Measurements from ENCODE around the gene COG4.

The COG4 gene

DNA sequence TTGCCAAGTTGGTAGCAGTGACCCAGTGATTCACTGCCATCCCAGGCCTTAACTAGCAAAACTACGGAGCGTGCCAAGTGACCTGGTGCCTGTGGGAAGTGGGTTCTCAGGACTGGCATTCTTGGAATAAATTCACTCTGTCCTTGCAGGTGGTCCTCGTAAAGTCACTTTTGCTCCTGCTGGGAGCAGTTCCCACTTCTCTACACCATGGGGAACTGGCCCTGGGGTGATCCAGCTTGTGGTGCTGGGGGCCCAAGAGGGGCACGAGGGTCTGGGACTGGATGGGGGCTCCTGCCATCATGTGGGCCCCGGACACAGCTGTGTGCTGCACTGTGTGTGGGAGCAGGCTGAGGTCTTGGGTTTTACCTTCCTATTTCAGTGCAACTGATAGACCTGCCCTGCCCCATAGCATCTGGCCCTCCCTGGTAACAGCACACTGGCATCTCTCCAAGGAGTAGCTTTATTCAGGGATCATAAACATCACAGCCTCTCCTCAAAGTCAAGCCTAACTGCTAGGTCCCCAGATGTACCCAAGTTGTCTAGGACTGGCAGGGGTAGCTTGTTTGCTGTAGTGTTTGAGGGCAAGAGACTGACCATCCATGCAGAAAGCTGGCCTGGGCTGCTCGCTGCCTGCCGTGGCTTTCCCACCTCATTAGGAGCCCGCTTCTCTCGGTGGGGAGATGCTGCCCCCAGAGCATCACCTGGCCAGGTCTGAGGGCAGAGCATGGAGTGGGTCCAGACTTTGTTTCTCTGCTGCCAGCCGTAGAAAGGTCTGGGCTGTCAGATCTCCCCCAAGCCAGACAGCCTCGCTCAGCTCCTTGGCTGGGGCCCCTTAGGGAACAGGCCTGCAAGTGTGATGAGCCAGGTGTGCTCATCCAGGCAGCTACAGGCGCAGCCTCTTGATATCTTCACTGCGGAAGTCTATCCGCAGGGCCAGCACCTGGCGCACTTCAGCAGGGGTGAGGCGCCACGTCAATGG, 42.9 kb downstream of the COG4 start:
- DNase-seq = no peak

DNA sequence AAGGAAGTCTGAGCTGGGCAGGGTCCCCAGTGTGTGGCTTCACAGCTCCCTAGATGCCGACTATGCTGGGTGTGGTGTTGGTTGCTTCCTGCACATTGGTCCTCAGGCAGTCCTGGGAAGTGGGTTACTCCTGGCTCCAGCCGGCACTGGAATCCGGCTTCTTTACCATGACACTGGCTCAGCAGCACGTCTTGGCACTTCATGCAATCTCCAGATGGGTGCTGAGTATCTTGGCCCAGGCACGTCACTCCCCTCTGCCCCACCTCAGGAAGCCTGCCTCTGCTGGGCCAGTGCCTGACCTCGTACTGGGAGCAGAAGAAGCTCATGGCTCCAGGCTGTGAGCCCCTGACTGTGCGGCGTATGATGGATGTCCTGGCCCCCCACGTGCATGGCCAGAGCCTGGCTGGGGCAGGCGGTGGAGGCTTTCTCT, 44.4 kb downstream of the COG4 start:
- no peak for DNase-seq

DNA sequence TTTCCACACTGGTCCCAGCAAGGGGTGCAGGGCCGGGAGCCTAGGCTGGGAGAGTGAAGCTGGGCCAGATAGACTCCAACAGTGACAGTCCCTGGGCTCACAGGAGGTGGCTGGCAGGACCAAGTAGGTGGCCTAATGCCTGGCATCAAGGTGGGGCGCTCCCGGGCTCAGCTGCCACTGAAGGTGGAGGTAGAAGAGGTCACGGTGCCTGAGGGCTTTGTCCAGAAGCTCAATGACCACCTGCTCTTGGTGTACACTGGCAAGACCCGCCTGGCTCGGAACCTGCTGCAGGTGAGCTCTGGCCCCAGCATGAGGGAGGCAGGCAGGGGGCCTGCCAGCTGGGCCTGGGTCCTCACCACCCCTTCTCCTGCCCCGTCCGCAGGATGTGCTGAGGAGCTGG, 45.2 kb downstream of the COG4 start:
- no peak for DNase-seq

DNA sequence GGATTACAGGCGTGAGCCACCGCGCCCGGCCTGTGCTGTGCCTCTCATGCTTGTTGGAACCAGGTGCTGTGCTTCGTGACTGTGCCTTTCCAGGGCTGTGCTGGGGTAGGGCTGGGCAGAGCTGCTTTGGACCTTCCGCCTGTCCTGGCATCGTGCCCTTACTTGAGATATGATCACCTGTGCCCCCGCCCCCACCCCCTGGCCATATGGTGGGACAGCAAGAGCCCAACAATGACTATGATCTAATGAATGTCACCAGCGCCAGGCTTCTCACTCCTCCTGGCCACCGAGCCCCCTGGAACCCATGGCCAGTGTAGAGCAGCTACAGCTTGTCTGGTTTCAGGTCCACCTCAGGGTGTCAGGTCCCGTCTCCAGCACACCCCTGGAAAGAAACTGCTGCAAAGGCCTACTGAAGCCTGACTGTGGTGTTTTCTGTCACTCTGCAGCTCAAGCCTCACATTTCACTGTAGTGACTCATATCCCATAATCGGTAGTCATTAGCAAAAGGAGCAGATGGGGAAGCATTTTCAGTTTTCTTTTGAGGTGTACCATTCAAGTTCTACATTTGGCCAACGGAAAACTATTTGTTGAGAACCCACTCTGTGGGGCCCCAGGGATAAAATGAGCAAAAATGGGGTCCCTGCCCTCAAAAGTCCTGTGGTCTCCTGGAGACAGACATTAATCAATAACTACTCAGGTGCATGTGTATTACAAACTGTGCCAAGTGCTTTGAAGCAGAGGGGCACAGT, 46.9 kb downstream of the COG4 start:
- DNase-seq = peak in 5 of 58 donors; percentile 7 to 16 (median 9)

DNA sequence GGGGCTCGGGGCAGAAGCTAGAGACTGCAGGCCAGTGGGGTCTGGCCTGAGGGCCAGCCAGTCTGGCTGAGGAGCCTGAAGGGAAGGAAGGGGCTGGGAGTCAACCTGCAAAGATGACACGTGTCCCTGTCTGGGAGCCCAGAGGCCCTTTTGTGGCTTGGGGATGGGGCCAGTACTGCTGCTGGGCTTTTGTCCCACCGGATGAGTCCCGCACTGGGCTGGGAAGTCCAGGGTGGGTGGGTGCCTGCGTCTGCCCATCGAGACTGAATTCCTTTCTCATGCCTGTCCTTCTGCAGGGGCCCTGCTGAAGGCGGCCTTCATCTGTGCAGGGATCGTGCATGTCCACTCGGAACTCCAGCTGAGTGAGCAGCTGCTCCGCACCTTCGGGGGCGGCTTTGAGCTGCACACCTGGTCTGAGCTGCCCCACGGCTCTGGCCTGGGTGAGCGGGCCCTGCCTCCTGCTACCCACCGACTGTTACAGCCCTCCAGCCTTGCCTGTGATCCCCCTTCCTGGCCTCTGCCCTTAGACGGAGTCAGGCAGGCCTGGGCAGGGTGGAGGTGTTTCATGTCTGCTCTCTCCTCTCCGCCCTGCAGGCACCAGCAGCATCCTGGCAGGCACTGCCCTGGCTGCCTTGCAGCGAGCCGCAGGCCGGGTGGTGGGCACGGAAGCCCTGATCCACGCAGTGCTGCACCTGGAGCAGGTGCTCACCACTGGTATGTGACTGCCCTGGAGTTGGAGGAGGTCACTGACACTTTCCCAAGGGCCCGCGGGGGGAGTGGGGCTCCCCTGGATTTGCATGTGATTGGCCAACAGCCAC, 48.1 kb downstream of the COG4 start:
- no peak for DNase-seq

DNA sequence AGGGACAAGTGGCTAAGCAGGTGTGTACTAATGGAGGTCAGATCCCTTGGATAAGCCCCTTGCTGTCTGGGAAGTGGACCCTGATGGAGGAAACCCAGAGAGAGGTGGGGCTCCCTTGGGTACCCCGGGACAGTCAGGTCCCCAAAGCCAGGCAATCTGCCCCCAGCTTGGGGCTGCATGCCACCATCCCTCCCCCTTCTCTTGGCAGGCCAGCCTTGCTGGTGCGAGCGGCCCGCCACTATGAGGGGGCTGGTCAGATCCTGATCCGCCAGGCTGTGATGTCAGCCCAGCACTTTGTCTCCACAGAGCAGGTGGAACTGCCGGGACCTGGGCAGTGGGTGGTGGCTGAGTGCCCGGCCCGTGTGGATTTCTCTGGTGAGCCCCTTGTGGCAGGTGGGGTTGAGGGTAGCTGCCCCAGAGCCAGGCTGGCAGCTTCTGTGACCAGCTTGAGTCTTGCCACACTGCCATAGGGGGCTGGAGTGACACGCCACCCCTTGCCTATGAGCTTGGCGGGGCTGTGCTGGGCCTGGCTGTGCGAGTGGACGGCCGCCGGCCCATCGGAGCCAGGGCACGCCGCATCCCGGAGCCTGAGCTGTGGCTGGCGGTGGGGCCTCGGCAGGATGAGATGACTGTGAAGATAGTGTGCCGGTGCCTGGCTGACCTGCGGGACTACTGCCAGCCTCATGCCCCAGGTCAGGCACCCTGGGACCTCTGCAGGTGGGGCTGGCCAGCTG, 48.9 kb downstream of the COG4 start:
- no peak for DNase-seq

DNA sequence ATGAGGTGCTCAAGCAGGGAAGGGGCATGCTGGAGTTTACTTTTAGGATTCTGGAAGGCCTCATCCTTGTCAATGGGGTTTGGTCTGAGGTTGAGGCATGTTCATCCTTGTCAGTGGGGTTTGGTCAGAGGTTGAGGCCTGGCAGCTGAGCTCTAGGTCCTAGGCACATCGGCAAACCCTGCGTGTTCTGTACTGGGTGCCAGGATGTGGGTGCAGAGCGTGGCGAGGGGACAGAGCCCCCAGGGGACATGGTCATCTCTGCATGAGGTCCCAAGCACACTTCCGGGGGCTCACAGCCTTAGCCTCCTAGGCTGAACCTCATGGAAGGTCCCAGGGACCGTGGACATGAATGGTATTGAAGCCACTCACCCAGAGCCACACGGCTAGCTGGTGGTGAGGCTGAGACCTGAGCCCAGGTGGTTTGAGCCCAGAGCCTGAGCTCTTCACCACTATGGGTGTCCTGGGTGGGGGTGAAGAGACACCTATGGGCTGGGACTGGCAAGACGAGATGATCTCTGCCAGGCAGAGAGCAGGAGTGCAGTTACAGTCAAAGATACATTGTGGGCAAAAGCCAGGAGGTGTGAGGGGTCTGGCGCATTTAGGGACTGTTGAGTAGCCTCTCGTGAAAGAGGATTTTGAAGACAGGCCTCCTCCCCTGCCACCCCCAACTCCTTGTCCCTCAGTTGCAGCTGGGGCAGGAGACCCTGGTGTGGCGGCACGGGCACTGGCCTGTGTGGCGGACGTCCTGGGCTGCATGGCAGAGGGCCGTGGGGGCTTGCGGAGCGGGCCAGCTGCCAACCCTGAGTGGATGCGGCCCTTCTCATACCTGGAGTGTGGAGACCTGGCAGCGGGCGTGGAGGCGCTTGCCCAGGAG, 49.7 kb downstream of the COG4 start:
- no peak for DNase-seq

DNA sequence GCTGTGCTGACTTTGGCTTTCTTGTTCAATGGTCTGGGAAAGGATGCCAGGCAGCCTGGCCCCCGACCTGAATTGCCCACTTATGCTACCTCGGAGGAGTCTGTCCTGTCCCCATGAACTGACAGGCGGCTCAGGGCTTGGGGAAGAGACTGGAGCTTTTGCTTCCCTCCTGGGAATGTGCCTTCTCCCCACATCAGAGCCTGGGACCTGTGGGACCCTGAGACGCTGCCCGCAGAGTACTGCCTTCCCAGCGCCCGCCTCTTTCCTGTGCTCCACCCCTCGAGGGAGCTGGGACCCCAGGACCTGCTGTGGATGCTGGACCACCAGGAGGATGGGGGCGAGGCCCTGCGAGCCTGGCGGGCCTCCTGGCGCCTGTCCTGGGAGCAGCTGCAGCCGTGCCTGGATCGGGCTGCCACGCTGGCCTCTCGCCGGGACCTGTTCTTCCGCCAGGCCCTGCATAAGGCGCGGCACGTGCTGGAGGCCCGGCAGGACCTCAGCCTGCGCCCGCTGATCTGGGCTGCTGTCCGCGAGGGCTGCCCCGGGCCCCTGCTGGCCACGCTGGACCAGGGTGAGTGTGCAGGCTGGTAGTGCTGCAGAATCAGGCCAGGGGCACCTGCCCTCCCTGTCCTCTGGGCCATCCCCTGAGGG, 50.4 kb downstream of the COG4 start:
- no peak for DNase-seq

DNA sequence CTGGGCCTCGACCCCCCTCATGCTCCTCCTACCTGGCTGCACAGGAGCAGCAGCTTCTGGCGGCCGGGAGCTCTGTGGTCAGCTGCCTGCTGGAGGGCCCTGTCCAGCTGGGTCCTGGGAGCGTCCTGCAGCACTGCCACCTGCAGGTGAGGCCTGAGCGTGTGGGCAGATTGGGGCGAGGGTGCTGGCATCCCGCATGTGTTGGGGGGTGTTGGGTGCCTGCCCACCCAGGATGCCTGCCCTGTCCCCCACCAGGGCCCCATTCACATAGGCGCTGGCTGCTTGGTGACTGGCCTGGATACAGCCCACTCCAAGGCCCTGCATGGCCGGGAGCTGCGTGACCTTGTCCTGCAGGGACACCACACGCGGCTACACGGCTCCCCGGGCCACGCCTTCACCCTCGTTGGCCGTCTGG, 52.4 kb downstream of the COG4 start:
- DNase-seq = peak in 14 of 58 donors; percentile 5 to 44 (median 12)

DNA sequence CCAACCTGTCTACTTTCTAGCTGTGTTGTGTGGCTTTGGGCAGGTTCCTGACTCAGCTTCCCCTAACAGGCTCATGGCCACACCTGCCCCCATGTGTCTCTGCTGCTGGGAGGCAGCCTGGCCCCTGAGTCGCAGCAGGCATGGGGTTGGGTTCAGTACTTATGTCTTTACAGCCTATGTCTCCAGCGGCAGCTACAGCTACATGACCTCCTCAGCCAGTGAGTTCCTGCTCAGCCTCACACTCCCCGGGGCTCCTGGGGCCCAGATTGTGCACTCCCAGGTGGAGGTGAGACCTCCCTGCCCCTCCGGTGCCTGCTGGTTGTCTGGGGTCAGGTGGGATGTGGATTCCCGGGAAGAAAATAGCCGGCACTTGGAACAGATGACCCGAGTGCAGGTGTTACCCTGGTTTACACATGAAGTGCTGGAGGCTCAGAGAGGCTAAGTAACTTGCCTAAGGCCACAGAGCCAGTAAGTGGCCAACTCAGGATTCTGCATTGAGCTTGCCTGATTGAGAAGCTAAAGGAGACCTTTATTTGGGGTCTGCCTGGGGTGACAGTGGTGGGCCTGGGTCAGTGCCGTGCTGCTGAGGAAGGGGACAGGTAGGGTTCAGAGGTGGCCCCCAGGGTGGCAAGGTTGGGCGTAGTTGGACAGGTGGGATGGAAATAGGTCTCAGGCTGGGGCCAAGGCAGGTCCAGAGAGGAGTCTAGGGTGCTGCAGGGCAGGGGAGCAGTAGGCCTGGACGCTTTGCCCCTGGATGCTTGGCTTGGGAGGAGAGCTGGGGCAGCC, 53.0 kb downstream of the COG4 start:
- no peak for DNase-seq

DNA sequence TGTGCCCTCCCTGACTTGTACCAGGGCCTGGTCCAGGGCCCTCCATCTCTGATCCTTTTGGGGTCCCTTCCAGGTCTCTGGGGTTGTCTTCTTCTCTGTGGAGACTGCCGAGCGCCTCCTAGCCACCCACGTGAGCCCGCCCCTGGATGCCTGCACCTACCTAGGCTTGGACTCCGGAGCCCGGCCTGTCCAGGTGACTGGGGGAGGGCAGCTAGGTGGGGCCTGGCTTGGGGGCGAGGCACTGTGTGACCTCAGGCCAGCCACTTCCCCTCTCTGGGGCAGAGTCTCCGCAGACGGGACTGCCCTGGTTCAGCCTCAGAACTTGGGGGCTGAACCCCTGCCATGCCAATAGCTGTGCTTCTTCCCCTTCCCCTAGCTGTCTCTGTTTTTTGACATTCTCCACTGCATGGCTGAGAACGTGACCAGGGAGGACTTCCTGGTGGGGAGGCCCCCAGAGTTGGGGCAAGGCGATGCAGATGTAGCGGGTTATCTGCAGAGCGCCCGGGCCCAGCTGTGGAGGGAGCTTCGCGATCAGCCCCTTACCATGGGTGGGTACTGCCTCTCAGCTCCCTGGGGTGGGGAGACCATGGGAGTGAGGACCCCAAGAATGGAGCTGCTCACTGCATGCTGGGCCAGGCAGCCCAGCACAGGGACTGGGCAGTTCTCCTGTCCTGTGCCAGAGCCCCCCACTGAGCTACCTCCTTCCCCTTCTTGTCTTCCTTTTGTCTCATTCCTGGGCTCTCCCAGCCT, 54.4 kb downstream of the COG4 start:
- no peak for DNase-seq

DNA sequence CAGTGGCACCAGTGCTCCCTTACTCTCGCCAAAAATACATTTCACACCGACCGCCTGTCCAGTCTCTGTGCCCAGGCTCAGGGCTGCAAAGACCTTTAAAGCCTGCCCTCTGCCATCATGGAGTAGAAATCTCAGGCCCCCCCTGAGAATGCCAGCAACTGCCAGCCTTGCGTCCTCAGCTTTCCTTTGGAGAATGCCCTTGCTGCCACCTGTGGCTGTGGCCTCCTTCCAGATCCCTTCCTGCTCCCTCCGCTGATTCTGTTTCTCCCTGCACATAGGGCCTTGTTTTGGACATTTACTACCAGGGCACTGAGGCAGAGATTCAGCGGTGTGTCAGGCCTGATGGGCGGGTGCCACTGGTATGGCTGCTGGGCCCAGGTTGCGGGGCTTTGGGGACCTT, 55.7 kb downstream of the COG4 start:
- no peak for DNase-seq

DNA sequence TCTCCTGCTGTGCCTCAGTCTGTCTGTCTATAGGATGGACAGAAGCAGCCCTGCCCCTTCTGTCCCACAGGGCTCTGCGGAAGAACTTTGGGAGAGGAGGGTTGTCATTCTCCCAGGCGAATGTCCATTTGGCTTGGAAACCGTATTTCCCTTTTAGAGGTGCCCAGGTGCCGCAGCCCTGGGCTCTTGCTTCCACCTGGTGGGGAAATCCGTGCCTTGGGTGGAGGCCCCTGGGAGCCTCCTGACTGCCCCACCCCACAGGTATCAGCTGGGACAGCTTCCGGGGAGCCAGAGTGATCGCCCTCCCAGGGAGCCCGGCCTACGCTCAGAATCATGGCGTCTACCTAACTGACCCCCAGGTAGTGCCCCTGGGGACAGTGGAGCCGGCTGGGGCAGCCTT, 56.2 kb downstream of the COG4 start:
- no peak for DNase-seq

DNA sequence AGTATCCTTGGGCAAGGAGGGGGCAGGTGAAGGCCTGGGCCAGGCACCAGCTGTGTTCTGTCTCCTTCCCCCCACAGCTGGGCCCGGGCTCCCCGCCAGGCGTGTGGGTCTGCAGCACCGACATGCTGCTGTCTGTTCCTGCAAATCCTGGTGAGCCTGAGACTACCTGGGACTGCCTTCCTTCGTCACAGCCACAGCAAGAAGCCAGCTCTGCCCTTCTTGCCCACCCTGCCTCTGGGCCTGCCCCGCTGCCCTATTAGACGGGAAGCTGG, 56.6 kb downstream of the COG4 start:
- DNase-seq = no peak

DNA sequence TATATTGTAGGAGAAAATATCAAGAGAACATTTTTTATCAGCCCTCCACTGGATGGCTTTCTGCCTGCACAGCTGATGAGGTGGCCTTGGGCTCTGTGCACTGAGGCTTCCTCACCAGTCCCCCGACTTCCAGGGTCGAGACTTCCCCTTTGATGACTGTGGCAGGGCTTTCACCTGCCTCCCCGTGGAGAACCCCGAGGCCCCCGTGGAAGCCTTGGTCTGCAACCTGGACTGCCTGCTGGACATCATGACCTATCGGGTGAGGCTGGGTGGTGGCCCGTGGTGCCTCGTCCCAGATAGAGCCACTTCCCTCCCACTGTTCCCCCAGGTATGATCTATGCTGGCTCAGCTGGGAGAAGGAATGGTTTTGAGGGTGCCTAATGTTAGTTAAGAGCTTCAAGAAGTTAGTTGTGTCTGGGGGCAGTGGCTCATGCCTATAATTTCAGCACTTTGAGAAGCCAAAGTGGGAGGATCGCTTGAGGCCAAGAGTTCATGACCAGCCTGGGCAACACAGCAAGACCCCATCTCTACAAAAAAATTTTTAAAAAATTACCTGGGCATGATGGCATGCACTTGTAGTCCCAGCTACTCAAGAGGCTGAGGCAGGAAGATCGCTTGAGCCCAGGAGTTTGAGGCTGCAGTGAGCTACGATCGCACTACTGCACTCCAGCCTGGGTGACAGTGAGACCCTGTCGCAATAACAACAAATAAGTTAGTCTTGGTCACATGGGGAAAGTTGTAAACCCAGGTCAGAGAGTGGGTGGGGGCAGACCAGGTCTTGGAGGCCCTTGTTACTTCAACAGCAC, 57.2 kb downstream of the COG4 start:
- no peak for DNase-seq

DNA sequence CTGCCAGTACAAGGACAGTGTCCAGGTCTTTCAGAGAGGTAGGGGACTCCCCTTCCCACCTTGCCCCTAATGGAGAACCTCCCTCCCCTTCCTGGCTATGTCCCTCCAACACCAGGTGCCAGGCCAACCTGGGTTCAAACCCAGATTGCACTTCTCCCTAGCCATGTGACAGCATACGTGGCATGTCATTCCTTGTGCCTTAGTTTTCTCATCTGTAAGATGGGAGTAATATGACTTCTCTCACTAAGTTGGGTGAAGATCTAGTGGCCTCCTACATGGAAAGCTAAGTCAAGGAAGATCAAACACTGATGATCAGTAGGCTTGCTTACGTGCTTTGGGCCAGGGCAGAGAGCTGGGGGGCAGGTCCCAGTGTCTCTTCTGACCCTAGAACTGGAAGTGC, 60.1 kb downstream of the COG4 start:
- no peak for DNase-seq

DNA sequence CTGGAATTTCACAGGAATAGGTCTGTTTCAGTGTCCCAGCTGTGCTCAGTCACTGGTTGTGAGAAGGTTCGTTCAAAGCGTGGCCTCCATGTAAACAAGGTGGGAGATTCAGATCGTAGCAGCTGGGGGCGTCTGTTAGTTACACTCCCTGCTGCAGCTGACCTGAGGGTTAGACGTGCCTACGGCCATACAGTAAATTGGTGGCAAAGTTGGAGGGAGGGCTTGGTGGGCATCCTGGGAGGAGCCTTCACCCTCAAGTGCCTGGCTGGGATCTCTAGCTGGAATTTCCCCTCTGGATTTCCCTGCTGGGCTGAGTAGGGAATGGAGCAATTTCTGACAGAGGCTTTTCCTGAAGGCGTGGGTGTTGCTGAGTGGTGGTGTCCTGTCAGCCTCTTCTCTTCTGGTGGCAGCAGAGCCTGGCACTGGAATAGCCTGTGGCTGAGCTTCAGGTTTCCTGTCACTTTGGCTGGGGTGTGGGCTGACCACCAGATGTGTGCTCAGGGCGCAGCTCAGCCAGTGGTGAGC, 62.6 kb downstream of the COG4 start:
- peak in 1 of 58 donors; percentile 13 for DNase-seq

All from anterior cingulate cortex (tissue), 58 donors.